ENCODE data around the gene FBXL14.

DNA sequence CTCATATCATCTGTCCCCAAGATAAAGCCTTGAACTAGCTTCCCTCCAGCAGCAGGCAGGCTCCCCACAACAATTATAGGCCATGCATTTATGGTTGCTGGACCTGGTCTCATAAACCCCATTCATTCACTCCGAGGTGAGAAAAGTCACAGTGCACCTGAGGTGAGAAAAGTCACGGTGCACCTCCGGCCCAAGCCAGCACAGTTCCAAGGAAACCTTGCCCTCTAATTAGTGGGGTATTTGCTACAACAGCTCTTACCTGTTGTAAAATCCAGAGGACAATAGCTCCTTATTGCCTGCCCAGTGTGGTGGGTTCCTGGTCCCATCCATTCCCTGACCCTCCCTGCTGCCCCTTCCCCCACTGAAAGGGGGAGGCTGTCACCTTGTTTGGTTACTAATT is 65.6 kb downstream of the FBXL14 start:
- TF ChIP-seq, protein P1, sequence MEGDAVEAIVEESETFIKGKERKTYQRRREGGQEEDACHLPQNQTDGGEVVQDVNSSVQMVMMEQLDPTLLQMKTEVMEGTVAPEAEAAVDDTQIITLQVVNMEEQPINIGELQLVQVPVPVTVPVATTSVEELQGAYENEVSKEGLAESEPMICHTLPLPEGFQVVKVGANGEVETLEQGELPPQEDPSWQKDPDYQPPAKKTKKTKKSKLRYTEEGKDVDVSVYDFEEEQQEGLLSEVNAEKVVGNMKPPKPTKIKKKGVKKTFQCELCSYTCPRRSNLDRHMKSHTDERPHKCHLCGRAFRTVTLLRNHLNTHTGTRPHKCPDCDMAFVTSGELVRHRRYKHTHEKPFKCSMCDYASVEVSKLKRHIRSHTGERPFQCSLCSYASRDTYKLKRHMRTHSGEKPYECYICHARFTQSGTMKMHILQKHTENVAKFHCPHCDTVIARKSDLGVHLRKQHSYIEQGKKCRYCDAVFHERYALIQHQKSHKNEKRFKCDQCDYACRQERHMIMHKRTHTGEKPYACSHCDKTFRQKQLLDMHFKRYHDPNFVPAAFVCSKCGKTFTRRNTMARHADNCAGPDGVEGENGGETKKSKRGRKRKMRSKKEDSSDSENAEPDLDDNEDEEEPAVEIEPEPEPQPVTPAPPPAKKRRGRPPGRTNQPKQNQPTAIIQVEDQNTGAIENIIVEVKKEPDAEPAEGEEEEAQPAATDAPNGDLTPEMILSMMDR (IDR thresholded peaks at IDR 0.05; ENCODE audit: low read length), result no peak
- TF ChIP-seq EZH2 (optimal IDR thresholded peaks at IDR 0.05; ENCODE audit: low read depth, low read length) (no peak), EZH2phosphoT487 (IDR thresholded peaks at IDR 0.05; ENCODE audit: low read length) (no peak)
